ENCODE results near the gene NIPBL.

DNA sequence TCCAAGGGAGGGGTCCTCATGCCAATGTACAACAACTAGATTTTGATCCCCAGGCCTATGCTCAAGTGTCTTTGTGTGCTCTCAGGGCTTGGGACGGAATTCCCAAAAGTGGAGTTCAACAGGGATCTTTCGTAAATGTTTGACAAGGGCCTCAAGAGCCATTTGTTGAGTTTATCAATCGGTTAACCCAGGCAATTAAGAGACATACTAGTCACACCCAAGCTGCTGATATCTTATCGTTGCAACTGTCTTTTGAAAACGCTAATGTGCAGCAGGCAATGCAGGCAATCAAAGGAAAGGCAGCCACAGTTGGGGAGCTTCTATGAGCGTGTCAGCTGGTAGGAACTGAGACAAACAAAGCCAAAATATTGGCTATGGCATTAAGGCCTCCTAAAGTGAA lies 211.4 kb downstream of the NIPBL start:
- TF ChIP-seq, protein P1, sequence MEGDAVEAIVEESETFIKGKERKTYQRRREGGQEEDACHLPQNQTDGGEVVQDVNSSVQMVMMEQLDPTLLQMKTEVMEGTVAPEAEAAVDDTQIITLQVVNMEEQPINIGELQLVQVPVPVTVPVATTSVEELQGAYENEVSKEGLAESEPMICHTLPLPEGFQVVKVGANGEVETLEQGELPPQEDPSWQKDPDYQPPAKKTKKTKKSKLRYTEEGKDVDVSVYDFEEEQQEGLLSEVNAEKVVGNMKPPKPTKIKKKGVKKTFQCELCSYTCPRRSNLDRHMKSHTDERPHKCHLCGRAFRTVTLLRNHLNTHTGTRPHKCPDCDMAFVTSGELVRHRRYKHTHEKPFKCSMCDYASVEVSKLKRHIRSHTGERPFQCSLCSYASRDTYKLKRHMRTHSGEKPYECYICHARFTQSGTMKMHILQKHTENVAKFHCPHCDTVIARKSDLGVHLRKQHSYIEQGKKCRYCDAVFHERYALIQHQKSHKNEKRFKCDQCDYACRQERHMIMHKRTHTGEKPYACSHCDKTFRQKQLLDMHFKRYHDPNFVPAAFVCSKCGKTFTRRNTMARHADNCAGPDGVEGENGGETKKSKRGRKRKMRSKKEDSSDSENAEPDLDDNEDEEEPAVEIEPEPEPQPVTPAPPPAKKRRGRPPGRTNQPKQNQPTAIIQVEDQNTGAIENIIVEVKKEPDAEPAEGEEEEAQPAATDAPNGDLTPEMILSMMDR (IDR thresholded peaks at IDR 0.05; ENCODE audit: insufficient read depth, low read length, poor library complexity, severe bottlenecking): no peak
- TF ChIP-seq EZH2phosphoT487 (conservative IDR thresholded peaks at IDR 0.05; ENCODE audit: low read length): no peak

All from SU-DHL-6 (cell line).